ENCODE measurements around the gene TMEM158.

- TF ChIP-seq POLR2A (IDR thresholded peaks at IDR 0.05): no peak
- no peak for TF ChIP-seq CTCF (IDR thresholded peaks at IDR 0.05)
Observed at GRCh38 chr3:45215466-45215865, 10.6 kb downstream of the TMEM158 start.

All from testis (tissue), 2 donors.